Activated T-cell treated with anti-CD3 and anti-CD28 coated beads, Interleukin-2, amount 50 U/mL, for 72 hours (primary cell): ENCODE measurements around the gene PAQR6. TPM values are rescaled to one million over a fixed set of nuclear protein-coding genes. Genes with fewer than 3 reads are reported as not detected.

Experiments
- ATAC-seq, 2 donors: fragments of 150-1000 bp; cut with Tn5 transposase; replicated peaks in 1 of 2; 2 replicates each; pipeline ENCODE4 v1.10.0; 2021; ENCODE audit warnings: moderate library complexity in 2 of 2, mild to moderate bottlenecking in 1 of 2
- DNase-seq, 2 donors: peaks; one replicate each; pipeline ENCODE4 v3.0.0; 2021 to 2022; ENCODE audit warnings: mixed read lengths in 1 of 2
- H3K27ac Mint-ChIP-seq: one replicate; pipeline ENCODE4 v1.8.0; 2022; ENCODE audit warnings: mild to moderate bottlenecking, moderate library complexity, mixed read lengths
- H3K27me3 Mint-ChIP-seq: one replicate; pipeline ENCODE4 v1.8.0; 2022; ENCODE audit warnings: low read depth, mixed read lengths
- H3K36me3 Mint-ChIP-seq, 2 donors: one replicate each; pipeline ENCODE4 v1.8.0; 2022; ENCODE audit warnings: mixed read lengths in 2 of 2, mild to moderate bottlenecking in 1 of 2; ENCODE audit not compliant: insufficient read depth in 2 of 2
- H3K4me1 Mint-ChIP-seq: one replicate; pipeline ENCODE4 v1.8.0; 2022; ENCODE audit warnings: low read depth, mixed read lengths
- H3K4me3 Mint-ChIP-seq, 2 donors: one replicate each; pipeline ENCODE4 v1.8.0; 2022; ENCODE audit warnings: mild to moderate bottlenecking in 2 of 2, mixed read lengths in 2 of 2, moderate library complexity in 2 of 2
- H3K9me3 Mint-ChIP-seq, 2 donors: one replicate each; pipeline ENCODE4 v1.8.0; 2022; ENCODE audit warnings: mixed read lengths in 2 of 2
- total RNA-seq, 2 donors: library from RNA; stranded (reverse); gene quantifications; one replicate each; pipeline ENCODE4 v1.2.3, GENCODE V29; 2022

PAQR6 gene
- total RNA-seq, 2 donors from 2014 or later, result 9.6 to 10.4 TPM

DNA sequence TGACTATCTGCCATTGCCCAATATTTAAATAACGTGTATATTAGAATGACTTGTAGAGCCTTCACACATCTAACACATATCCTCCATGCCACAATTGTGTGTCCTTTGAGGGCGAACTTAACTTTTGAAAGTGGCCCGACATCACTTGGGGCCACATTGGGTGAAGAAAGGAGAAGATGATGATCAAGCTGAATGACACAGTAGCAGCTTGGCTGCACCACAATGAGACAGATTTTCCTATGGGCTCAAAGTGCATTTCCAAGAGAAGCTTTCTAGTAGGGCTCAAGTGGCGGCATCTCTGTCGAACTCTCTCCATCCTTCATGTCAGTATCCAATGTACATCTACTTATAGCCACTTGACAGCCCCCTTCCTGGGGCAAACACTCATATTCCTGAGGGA, 9.6 kb downstream of the PAQR6 start:
- ATAC-seq (no peak), DNase-seq (no peak)
- Mint-ChIP-seq H3K4me1 (no peaks in the 10 kb centered on the region), H3K27me3 (no peaks in the 10 kb centered on the region), H3K36me3 (peaks cover 8 to 21% of the 10 kb centered on the region in 2 donors), H3K4me3 (no peak overlapping the region), H3K9me3 (no peaks in the 10 kb centered on the region), H3K27ac (no peak overlapping the region)

- H3K4me1 Mint-ChIP-seq, result no peaks in the 10 kb centered on the region
- H3K27me3 Mint-ChIP-seq, result no peaks in the 10 kb centered on the region
- H3K9me3 Mint-ChIP-seq, result no peaks in the 10 kb centered on the region
- ATAC-seq, result no peak
- H3K27ac Mint-ChIP-seq, result no peak overlapping the region
- peaks cover 8 to 21% of the 10 kb centered on the region in 2 donors for H3K36me3 Mint-ChIP-seq
- no peak for DNase-seq
- H3K4me3 Mint-ChIP-seq, result no peak overlapping the region
Observed at GRCh38 chr1:156236164-156236563, 11.7 kb downstream of the PAQR6 start.

DNA sequence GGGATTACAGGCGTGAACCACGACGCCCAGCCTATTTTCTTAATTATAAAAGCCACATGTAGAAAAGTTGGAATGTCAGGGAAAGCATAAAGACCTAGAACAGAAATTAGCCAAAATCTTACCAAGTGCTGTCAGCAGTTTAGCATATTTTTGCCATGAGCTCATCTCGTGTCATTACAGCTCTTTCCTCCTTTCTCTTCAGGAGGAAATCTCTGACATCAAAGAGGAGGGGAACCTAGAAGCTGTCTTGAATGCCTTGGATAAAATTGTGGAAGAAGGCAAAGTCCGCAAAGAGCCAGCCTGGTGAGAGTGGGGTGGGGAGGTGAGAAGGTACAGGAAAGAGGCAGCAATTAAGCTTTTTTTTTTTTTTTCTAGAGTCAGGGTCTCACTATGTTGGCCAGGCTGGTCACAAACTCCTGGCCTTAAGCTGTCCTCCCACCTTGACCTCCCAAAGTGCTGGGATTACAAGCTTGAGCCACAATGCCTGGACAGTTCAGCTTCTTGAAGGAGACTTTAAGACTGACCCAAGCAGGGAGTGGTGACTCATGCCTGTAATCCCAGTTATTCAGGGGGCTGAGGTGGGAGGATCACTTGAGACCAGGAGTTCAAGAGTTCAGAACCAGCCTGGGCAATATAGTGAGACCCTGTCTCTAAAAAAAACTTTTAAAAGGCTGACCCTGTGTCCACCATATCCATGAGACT, 14.3 kb downstream of the PAQR6 start:
- no peaks in the 10 kb centered on the region for H3K4me1 Mint-ChIP-seq
- H3K9me3 Mint-ChIP-seq, result no peaks in the 10 kb centered on the region
- no peak for DNase-seq
- H3K36me3 Mint-ChIP-seq, result peaks cover 9 to 22% of the 10 kb centered on the region in 2 donors
- no peak for ATAC-seq
- H3K27me3 Mint-ChIP-seq, result no peaks in the 10 kb centered on the region
- H3K4me3 Mint-ChIP-seq, result no peak overlapping the region
- H3K27ac Mint-ChIP-seq, result no peak overlapping the region

DNA sequence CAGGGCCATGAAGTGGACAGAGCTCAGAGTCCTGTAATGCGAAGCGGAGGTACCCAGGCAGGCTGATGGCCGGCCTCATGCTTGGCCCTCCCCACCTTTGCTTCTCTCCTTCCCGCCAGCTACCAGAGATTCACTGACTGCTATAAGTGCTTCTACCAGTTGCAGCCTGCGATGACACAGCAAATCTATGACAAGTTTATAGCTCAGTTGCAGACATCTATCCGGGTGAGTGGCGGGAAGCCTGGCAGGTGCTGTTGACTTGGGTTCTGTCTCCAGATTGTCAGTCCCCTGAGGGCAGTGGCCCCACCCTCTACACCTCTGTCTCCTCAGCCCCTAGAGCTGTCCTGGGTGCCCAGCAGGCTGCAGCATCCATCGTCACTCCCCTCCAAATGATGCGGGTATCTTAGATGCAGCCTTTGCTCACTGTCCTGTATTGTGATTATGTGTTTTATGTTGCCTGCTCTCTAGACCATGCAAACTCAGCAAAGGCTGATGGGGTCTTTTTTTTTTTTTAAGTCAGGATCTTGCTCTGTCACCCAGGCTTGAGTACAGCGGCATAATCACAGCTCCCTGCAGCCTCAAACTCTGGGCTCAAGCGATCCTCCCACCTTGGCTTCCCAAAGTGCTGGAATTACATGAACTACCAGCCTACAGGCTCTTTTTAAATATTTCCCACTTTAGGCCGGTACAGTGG, 15.5 kb downstream of the PAQR6 start:
- peaks cover 5% of the 10 kb centered on the region for H3K4me1 Mint-ChIP-seq
- no peaks in the 10 kb centered on the region for H3K9me3 Mint-ChIP-seq
- ATAC-seq (peak in 1 of 2 donors; percentile 20), DNase-seq (no peak)
- peaks cover 8 to 23% of the 10 kb centered on the region in 2 donors for H3K36me3 Mint-ChIP-seq
- no peaks in the 10 kb centered on the region for H3K27me3 Mint-ChIP-seq
- no peak overlapping the region for H3K4me3 Mint-ChIP-seq
- no peak overlapping the region for H3K27ac Mint-ChIP-seq

DNA sequence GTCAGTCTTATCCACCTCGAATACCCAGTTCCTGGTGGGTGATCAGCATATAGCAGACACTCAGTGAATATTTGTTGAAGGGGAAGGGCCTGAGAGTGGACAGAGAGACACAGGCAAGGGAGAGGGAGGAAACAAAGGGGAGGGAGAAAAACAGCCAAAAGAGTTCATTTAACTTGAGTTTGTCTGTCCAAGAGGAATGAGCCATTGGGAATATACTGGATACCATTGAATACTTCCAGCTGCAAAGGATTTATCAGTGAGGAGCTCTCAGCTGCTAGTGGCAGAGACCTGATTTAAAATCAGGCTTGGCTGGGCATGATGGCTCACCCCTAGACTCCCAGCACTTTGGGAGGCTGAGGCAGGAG, 17.4 kb downstream of the PAQR6 start:
- no peak for DNase-seq
- Mint-ChIP-seq H3K27ac (no peak overlapping the region), H3K4me1 (peaks cover 20% of the 10 kb centered on the region), H3K9me3 (no peaks in the 10 kb centered on the region), H3K4me3 (no peak overlapping the region), H3K27me3 (no peaks in the 10 kb centered on the region), H3K36me3 (peaks cover 8 to 20% of the 10 kb centered on the region in 2 donors)
- no peak for ATAC-seq

GRCh38 chr1:156229809-156230472, 17.9 kb downstream of the PAQR6 start:
- ATAC-seq, result no peak
- H3K4me1 Mint-ChIP-seq, result peaks cover 25% of the 10 kb centered on the region

GRCh38 chr1:156228501-156228900, 19.4 kb downstream of the PAQR6 start:
- DNase-seq (no peak), ATAC-seq (peak in 1 of 2 donors; percentile 21)
- H3K36me3 Mint-ChIP-seq, result peaks cover 11 to 25% of the 10 kb centered on the region in 2 donors
- H3K9me3 Mint-ChIP-seq, result no peaks in the 10 kb centered on the region
- H3K27ac Mint-ChIP-seq, result peak overlapping the region; percentile 61
- H3K4me1 Mint-ChIP-seq, result peaks cover 39% of the 10 kb centered on the region
- no peaks in the 10 kb centered on the region for H3K27me3 Mint-ChIP-seq
- H3K4me3 Mint-ChIP-seq, result peak overlapping the region in 1 of 2 donors; percentile 36

More at GRCh38 chr1:156229809-156230472, 17.9 kb downstream of the PAQR6 start:
- no peak for DNase-seq
- Mint-ChIP-seq H3K27me3 (no peaks in the 10 kb centered on the region), H3K36me3 (peaks cover 11 to 21% of the 10 kb centered on the region in 2 donors), H3K4me3 (no peak overlapping the region), H3K27ac (no peak overlapping the region), H3K9me3 (no peaks in the 10 kb centered on the region)

DNA sequence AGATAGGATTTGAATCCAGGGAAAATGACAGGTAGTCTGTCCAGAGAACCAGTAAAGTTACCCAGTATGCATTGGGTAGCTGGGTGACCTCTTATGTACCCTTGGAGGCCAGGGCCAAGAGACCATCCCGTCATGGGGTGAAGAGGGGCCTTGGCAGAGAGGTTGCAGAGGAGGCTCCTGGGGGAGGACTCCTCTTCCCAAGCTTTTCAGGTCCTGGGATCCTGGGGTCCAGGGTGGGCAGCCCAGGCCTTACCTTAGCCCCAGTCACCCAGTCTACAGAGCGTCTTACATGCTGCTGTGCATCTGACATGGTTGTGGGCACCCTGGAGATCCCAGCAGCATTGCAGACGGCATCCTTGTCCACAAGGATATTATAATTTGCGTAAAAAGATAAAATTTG, 21.1 kb downstream of the PAQR6 start:
- Mint-ChIP-seq H3K27ac (peak overlapping the region; percentile 87), H3K4me3 (no peak overlapping the region), H3K27me3 (no peaks in the 10 kb centered on the region), H3K36me3 (peaks cover 16 to 34% of the 10 kb centered on the region in 2 donors), H3K9me3 (no peaks in the 10 kb centered on the region), H3K4me1 (peaks cover 56% of the 10 kb centered on the region)
- no peak for DNase-seq
- no peak for ATAC-seq

DNA sequence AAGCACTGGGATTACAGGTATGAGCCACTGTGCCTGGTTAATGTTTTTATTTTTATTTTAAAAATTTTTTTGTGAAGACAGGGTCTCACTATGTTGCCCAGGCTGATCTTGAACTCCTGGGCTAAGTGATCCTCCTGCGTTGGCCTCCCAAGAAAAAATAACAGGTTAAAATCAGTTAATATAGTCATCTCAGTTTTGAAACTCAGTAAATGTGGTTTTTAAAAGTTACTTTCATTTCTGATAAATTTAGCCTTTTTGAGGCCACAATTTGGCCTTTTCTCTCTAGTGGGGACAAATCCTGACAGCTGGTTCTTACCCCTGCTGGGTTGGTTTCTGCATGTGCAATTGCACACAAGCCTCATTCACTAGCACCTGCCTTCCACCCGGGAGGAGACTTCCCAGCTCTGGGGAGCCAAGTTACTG, 21.7 kb downstream of the PAQR6 start:
- DNase-seq (peak in 1 of 2 donors; percentile 35), ATAC-seq (no peak)
- no peaks in the 10 kb centered on the region for H3K9me3 Mint-ChIP-seq
- H3K36me3 Mint-ChIP-seq, result peaks cover 21 to 41% of the 10 kb centered on the region in 2 donors
- H3K27ac Mint-ChIP-seq, result peak overlapping the region; percentile 87
- H3K27me3 Mint-ChIP-seq, result no peaks in the 10 kb centered on the region
- peak overlapping the region; percentile 2 to 56 for H3K4me3 Mint-ChIP-seq
- H3K4me1 Mint-ChIP-seq, result peaks cover 63% of the 10 kb centered on the region

- Mint-ChIP-seq H3K27me3 (no peaks in the 10 kb centered on the region), H3K4me1 (peaks cover 67% of the 10 kb centered on the region), H3K9me3 (no peaks in the 10 kb centered on the region), H3K27ac (peak overlapping the region; percentile 5), H3K36me3 (peaks cover 24 to 44% of the 10 kb centered on the region in 2 donors), H3K4me3 (peak overlapping the region; percentile 3 to 70)
- no peak for DNase-seq
- ATAC-seq, result no peak
Observed at GRCh38 chr1:156225677-156226014, 22.2 kb downstream of the PAQR6 start.

DNA sequence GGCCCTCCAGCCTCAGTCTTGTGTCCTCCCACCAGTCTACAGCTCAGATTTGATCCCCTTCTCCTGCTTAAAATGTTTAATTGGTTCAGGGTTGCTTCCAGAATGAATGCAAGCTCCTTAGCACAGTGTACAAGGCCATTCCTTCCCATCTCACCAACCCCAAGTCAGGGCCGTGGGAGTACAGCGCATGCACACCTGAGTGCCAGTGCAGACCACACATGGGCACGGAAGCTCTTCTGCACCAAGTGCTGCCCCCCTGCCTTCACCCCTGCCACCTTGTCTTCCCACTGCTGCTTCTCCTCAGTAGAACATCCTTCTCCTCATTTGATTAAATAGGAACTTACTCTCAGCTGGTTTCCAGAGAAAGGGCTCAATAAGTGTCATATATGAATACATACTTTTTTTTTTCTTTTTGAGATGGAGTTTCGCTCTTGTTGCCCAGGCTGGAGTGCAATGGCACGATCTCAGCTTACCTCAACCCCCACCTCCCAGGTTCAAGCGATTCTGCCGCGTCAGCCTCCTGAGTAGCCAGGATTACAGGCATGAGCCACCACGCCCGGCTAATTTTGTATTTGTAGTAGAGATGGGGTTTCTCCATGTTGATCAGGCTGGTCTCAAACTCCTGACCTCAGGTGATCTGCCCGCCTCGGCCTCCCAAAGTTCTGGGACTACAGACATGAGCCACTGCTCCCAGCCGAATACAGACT, 25.7 kb downstream of the PAQR6 start:
- no peaks in the 10 kb centered on the region for H3K27me3 Mint-ChIP-seq
- DNase-seq (no peak), ATAC-seq (no peak)
- peak overlapping the region; percentile 71 to 82 for H3K4me3 Mint-ChIP-seq
- peaks cover 0 to 3% of the 10 kb centered on the region in 2 donors for H3K9me3 Mint-ChIP-seq
- peaks cover 29 to 57% of the 10 kb centered on the region in 2 donors for H3K36me3 Mint-ChIP-seq
- H3K27ac Mint-ChIP-seq, result peak overlapping the region; percentile 96
- peaks cover 94% of the 10 kb centered on the region for H3K4me1 Mint-ChIP-seq

DNA sequence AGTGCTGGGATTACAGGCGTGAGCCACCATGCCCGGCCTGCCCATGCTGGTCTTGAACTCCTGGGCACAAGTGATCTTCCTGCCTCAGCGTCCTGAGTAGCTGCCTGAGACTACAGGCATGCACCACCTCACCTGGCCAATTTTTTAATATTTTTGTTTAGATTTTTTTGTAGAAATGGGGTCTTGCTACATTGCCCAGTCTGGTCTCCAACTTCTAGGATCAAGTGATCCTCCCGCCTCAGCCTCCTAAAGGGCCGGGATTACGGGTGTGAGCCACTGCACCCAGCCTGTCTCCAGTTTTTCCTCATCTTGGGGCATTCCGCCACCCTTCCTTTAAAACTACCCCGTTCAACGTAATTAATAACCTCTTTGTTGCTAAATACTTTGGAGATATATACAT, 27.6 kb downstream of the PAQR6 start:
- Mint-ChIP-seq H3K27me3 (no peaks in the 10 kb centered on the region), H3K4me1 (peaks cover 83% of the 10 kb centered on the region), H3K27ac (peak overlapping the region; percentile 99), H3K4me3 (peak overlapping the region; percentile 17 to 45), H3K36me3 (peaks cover 24 to 52% of the 10 kb centered on the region in 2 donors), H3K9me3 (peaks cover 0 to 3% of the 10 kb centered on the region in 2 donors)
- no peak for ATAC-seq
- DNase-seq, result no peak

DNA sequence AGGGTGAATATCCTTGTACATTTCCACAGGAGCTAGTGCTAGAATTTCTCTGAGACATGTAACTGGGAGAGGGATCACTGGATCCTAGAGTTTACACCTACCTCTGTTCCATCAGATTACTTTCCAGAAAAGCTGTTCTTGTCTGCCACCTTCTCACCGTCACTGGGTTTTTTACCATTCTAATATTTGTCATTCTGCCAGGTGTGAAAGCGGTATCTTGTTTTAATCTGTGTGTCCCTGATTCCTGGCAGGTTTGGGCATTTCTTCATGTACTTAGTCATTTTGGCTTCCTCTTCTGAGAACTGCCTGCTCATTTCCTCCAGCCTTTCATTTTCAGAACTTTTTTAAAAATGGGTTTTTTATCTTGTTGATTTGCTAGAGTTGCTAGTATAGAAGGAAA, 30.0 kb downstream of the PAQR6 start:
- Mint-ChIP-seq H3K9me3 (peaks cover 0 to 3% of the 10 kb centered on the region in 2 donors), H3K27ac (peak overlapping the region; percentile 100), H3K4me1 (peaks cover 74% of the 10 kb centered on the region), H3K27me3 (no peaks in the 10 kb centered on the region), H3K4me3 (peak overlapping the region; percentile 78 to 94), H3K36me3 (peaks cover 27 to 53% of the 10 kb centered on the region in 2 donors)
- ATAC-seq (peak; percentile 47 to 53), DNase-seq (peak; percentile 64 to 65)
